CD4-positive, alpha-beta T cell treated with Interferon gamma for 1 hour (primary cell): ENCODE measurements around the gene STUB1.

Experiments
- DNase-seq: peaks from one replicate; pipeline ENCODE4 v3.0.0-alpha.2; 2020

The STUB1 gene

DNA sequence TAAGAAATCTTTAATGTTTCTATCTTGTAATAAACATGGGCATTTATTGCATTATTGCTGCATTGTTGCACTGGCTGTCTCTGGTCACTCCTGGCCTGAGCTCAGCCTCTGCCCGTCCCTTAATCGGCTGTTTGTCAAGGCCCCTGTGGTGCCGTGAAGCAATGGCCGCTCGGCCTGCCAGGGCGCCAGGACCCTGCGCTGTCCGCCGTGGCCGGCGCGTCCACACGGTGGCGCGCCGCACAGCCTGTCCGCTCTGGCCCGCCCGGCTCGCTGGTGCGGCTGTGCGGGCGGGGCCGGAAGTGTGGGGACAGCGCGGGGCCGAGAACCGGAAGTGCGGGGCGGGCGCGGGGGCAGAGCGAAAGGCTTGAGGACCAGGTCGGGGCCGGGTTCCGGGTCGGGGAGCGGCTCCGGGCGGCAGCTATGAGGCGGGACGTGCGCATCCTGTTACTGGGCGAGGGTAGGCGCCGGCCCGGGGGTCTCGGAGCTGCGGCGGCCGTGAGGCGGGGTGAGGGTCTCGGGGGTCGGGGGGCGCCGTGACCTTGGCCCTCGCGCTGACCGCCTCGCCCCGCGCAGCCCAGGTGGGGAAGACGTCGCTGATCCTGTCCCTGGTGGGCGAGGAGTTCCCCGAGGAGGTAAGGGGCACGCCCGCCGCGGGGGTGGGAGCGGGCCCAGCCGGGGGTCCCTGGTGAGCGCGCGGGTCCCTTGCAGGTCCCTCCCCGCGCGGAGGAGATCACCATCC lies 12.3 kb upstream of the STUB1 start, which contains the start of gene RHOT2:
Gene RHOT2, plus strand, starts transcription at position 353 of the 739 bp plus-strand sequence. Its CDS starts 68 bp downstream, at position 421.
- peak; percentile 93 for DNase-seq

DNA sequence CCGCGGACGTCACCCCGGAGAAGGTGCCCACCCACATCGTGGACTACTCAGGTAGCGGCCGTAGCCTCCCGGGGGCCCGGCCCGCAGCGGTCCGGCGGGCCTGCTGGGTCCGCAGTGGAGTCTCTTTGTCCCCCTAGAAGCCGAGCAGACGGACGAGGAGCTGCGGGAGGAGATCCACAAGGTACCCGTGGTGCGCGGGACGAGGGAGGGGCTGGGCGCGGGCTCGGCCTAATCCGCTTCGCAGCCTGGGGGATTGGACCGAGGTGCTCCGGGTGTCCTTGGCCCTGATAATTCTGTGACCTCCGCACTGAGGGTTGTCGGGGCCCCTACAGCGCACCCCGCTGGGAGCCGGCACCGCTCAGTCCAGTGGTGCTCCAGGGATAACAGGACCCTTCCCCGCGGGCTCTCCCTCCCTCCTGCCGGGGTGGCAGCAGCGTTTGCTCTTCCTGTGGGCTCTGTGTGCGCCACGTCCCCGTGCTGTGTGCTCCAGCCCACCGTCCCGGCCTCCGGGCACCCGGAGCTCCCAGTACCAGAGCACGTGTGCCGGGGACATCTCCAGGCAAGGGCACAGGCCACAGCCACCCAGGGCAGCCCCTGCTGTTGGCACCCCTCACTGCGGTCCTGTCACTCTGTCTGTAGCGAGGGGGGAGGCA lies 11.6 kb upstream of the STUB1 start:
- DNase-seq = no peak

GRCh38 chr16:669666-670065 lies 10.5 kb upstream of the STUB1 start:
- DNase-seq = no peak

DNA sequence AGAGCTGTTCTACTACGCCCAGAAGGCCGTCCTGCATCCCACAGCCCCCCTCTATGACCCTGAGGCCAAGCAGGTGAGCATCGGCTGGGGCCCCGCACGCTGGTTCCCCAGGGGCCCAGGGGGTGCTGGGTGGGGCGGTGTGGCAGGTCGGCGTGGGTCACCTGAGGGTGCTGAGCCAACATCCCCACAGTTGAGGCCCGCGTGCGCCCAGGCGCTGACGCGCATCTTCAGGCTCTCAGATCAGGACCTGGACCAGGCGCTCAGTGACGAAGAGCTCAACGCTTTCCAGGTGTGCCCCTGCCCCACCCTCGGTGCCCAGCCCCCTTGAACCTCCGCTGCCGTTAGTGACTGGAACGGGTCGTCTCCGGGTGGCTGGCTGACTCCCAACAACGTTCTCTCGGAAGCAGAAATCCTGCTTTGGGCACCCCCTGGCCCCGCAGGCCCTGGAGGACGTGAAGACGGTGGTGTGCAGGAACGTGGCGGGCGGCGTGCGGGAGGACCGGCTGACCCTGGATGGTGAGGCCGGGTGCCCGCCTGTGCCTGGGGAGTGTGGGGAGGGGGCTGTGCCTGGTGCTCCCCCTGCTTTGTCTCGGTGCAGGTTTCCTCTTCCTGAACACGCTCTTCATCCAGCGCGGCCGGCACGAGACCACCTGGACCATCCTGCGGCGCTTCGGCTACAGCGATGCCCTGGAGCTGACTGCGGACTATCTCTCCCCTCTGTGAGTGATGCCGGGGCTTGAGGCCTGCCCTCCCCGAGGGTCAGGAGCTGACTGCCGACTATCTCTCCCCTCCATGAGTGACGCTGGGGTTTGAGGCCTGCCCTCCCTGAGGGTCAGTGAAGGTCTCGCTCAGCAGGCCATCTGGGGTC lies 9.5 kb upstream of the STUB1 start:
- DNase-seq = no peak

DNA sequence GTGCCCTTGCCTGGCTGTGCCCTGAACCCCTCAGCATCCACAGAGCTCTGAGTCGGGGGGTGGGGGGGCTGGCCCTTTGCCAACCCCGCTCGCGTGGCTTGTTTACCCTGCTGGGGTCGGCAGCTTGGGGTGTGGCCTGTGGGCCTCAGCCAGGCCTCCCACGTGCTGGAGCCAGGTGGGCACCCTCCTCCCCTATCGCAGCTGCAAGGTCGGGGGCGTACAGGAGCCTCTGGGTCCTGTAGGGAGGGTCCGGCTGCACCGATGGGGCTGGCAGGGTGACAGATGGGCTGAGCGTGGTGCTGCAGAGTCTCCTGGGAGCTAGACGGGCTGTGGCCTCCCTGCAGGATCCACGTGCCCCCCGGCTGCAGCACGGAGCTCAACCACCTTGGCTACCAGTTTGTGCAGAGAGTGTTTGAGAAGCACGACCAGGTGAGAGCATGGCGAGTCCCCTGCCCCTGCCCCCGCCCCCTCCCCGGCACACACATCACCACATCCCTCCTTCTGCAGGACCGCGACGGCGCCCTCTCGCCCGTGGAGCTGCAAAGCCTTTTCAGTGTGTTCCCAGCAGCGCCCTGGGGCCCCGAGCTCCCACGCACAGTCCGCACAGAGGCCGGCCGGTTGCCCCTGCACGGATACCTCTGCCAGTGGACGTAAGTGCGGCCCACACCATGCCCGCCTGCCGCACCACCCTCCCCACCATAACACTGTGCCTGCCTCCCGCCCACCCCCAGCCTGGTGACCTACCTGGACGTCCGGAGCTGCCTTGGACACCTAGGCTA lies 8.7 kb upstream of the STUB1 start:
- no peak for DNase-seq

DNA sequence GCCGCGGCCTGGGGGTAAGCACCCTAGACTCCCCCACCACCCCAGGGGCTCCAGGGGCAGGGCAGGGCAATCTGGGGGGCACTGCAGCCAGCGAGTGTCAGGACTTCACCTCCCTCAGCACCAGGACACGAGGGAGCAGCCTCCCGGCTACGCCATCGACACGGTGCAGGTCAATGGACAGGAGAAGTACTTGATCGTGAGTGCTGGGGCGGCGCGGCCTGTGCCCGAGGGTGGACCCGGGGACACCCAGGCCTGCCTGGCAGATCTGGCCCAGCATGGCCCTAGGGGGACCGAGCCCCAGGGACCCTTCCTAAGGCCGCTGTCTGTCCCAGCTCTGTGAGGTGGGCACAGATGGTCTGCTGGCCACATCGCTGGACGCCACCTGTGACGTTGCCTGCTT lies 7.8 kb upstream of the STUB1 start:
- DNase-seq = no peak

DNA sequence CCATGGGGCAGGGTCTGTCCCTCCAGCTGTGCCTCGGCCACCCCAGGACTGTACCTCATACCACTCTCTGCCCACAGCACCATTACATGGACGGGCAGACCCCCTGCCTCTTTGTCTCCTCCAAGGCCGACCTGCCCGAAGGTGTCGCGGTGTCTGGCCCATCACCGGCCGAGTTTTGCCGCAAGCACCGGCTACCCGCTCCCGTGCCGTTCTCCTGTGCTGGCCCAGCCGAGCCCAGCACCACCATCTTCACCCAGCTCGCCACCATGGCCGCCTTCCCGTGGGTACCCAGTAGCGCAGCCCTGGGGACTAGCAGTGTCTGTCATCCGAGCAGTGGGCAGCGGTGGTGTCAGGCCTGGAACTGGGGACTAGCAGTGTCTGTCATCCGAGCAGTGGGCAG lies 7.4 kb upstream of the STUB1 start:
- no peak for DNase-seq

DNA sequence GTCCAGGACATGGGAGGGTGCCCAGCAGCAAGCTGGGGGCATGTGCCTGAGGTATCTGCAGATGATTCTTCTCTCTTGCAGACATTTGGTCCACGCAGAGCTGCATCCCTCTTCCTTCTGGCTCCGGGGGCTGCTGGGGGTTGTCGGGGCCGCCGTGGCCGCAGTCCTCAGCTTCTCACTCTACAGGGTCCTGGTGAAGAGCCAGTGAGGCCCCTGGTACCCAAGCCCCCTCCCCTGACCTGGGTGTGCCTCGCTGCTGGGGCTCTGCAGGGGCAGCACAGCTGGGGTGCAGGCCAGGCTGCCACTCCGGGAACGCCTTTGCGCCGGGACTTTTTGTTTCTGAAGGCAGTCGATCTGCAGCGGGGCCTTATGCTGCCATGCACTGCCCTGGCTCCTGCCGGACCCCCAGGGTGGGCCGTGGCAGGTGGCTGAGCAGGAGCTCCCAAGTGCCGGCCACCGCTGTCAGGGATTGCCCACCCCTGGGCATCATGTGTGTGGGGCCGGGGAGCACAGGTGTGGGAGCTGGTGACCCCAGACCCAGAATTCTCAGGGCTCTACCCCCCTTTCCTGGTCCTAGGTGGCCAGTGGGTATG lies 6.7 kb upstream of the STUB1 start:
- DNase-seq = no peak

- DNase-seq = no peak
These were observed 5.9 kb upstream of the STUB1 start for GRCh38 chr16:674214-674881.

- DNase-seq = no peak
These were observed 5.0 kb upstream of the STUB1 start, which contains the start of gene RHBDL1 for GRCh38 chr16:674968-675883. RHBDL1 (plus strand) TSS chr16:675671; CDS start chr16:675791, 120 bp downstream.

- no peak for DNase-seq
These were observed 4.2 kb upstream of the STUB1 start for GRCh38 chr16:675884-676564.

- DNase-seq = no peak
These were observed 3.7 kb upstream of the STUB1 start for GRCh38 chr16:676565-676902.

DNA sequence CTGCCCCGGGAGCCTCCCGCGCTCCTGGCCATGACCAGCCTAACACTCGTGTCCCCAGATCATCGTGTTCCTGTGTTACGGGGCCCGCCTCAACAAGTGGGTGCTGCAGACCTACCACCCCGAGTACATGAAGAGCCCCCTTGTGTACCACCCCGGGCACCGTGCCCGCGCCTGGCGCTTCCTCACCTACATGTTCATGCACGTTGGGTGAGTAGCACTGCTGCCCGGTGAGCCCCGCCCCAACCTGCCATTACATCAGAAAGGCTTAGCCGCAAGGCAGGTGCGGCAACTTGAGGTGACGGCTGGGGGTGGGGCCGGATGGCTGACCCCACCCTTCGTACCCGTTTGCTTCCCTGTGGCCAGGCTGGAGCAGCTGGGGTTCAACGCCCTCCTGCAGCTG lies 3.3 kb upstream of the STUB1 start:
- no peak for DNase-seq

- no peak for DNase-seq
These were observed 2.7 kb upstream of the STUB1 start for GRCh38 chr16:677316-678190.

GRCh38 chr16:678209-678857 lies 1.9 kb upstream of the STUB1 start:
- DNase-seq = no peak

DNA sequence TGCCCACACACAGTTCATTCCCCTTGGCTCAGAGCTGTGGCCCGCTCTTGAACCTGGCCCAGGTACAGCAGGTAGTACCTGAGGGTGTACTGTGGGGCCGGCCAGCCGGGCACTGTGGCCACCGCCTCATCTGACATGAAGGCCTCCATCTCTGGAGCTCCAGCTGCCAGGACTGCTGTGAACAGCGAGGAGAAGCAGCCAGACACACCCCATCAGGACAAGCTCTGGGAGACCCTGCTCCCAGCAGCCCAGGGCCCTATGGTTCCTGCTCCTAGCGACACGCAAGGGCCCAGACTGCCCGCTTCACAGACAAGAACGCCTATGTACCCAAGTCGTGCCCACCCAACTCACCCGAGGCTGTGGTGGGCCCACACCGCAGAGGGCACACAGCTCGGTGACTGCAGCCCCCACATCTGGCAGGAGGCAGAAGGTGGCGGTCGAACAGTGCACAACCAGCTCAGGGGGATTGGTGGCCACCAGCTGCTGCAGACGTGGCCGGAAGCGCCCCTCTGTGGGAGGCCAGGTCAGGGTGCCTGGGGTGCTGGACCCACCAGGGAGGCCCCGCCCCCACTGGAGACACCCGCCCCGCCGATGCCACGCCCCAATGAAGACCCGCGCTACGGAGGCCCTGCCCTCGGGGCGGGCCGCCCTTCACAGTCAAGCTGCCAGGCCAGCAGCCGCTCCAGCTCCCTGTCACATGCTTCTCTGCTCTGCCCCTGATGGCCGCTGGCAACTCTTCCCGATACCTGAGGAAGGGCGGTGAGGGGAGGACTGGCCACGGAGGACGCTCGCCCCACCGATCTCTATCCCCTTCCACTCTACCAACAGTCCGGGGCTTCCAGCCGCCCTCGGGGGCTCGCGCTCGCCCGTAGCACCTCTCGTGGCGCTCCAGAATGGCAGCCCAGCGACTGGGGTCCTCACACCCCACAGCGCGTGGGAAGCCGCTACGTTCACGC lies 1.1 kb upstream of the STUB1 start:
- peak; percentile 56 for DNase-seq

GRCh38 chr16:680625-680945 lies 375 bp downstream of the STUB1 start:
- DNase-seq = no peak
